GM18870 (cell line): ENCODE results near the gene PPEF2.
"Not testable (repeated sequence)": the region's sequence is repeated elsewhere in the genome, so short reads cannot be mapped to it uniquely, and the experiment has no call there.

Experiments used
- ATAC-seq: cut with Tn5 transposase; IDR thresholded peaks from one replicate; pipeline ENCODE4 v1.9.1; 2021; ENCODE audit warnings: moderate library complexity; ENCODE audit not compliant: unreplicated experiment

PPEF2 gene

GRCh38 chr4:75902352-75902751, at the start of gene PPEF2:
Gene PPEF2 (minus strand): TSS chr4:75902452. CDS start chr4:75896325, 6,127 bp downstream.
- no peak for ATAC-seq

DNA sequence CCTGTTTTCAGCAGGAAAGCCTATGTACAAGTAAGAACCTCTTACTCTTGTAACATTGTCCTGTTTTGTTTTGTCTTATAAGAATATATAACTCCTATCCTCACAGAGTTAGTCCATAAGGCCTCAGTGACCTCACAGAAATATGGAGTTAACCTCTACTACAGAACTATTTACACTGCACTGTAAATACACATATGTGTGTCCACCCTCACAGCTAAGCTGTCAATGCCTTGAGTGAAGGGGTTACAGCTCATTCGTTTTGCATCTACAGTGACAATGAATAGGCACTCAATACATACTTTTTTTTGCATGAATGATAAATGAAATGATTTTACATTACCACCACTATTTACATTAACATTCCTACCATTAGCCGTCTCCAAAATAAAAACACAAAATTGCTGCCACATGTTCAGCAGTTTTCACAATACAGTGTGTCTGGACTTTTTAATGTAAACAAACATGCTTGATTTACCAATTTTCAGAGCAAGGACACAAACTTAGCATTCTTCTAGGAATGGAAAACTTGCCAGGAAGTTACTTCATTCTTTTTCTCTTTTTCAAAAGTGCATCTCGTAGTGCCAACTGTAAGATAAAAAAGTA, 48.1 kb upstream of the PPEF2 start:
- no peak for ATAC-seq

- ATAC-seq = peak; percentile 76
These were observed 46.7 kb upstream of the PPEF2 start for GRCh38 chr4:75948822-75949444.

GRCh38 chr4:75940692-75941253, 38.5 kb upstream of the PPEF2 start, which contains the start of gene NAAA:
Gene NAAA (minus strand): TSS chr4:75941013. CDS start chr4:75940949, 64 bp downstream.
- ATAC-seq = peak; percentile 50

GRCh38 chr4:75939890-75940691, 37.8 kb upstream of the PPEF2 start:
- peak; percentile 38 for ATAC-seq

DNA sequence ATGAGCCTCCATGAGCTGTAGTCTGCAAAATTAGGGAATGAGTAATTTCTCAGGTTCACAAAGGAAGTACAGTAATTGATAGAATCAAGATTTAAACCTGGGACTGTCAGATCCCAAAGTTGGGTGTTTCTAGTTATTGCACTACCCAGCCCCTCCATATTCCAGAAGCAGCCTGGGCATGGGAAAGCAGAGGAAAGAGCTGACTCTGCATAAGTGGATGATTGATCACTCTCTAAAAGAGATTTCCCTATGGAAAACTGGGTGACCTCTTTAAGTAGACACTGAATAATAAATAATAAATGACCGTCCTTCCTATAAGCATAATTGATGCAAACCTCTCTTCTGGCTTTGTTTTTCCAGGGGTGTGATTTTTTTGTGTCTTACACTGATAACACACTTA, 33.4 kb upstream of the PPEF2 start:
- ATAC-seq = no peak

DNA sequence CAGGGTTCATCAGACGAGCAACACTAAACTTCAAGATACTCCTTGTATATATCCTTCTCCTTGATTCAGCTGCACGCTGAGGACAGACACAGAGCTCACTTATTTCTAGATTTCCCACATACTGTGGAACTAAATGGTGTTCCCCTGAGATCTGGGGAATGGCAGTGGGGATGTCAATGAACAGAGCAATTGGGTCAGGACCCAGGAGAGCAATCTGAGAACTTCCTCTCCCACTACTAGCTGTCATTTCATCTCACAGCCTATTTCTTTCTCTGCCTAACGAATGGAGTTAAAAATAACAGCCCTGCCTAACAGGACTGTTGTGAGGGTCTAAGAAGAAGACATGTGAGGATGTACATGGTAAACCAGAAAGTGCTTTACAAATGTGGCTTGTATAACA, 27.9 kb upstream of the PPEF2 start:
- ATAC-seq = no peak

- ATAC-seq = not testable (repeated sequence)
These were observed 22.7 kb upstream of the PPEF2 start for GRCh38 chr4:75924916-75925315.

GRCh38 chr4:75924309-75924827, 22.1 kb upstream of the PPEF2 start:
- ATAC-seq = no peak

DNA sequence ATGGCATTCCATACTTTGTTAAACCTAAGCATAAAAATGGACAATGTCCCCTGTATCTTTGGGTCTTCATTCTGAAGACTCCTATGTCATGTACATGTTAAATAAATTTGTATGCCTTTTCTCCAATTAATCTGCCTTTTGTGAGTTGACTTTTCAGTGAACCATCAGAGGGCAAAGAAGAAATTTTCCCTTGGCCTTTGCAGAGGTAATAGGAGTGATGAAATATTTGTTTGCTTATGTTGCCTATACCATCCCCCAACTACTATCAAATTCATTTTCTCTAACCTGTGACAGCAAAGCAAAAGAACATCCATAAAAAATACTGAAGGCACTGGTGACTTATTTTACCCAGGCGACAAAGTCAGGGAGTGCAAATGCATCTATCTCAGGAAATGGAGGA, 20.3 kb upstream of the PPEF2 start:
- no peak for ATAC-seq

- ATAC-seq = no peak
These were observed 19.7 kb upstream of the PPEF2 start for GRCh38 chr4:75921910-75922309.

- ATAC-seq = no peak
These were observed 18.1 kb upstream of the PPEF2 start for GRCh38 chr4:75920327-75920726.

- no peak for ATAC-seq
These were observed 17.7 kb upstream of the PPEF2 start for GRCh38 chr4:75919920-75920319.

DNA sequence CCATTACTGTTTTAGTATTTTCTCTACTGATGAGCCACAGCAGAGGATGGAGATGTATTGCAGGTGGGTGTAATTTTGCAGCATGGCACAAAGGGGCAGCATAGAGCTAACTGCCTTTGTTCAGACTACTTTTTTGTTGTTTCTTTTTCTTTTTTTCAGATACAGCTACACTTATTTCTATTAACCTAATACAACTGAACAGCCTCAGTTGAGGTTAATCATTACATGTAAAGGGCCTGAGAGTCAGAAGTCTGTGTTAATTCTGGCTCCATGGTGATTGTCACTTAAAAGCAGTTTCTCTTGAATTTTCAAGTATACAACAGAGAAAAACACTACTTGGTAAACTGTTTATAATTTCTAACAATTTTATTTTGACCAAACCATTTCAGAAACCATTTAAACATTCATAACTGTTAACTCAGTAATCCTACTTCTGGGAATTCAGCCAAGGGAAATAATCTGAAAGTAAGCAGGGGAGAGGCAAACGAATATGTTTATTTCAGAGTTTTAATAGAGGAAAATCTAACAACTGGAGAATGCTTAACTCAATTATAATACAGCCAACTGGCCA, 13.9 kb upstream of the PPEF2 start:
- ATAC-seq = peak; percentile 80

DNA sequence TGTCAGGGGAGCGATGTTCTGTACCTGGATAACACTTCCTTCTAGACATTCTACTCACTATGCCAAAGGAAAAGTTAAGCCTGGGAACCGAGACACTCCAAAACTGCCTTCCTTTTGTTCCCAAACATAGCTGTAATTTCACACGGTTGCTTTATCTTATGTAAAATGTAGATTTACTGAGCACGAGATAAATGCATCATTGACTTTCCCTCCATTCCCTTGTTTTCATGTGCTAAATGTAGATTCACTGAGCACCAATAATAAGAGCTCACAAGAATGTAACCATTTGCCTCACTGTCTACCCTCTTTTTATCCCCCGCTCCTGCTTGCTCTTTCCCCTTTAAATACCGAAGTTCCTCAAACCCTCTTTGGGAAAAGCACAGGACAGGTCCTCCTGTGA, 10.7 kb upstream of the PPEF2 start:
- ATAC-seq = no peak

- not testable (repeated sequence) for ATAC-seq
These were observed 8.6 kb upstream of the PPEF2 start for GRCh38 chr4:75910831-75911230.

DNA sequence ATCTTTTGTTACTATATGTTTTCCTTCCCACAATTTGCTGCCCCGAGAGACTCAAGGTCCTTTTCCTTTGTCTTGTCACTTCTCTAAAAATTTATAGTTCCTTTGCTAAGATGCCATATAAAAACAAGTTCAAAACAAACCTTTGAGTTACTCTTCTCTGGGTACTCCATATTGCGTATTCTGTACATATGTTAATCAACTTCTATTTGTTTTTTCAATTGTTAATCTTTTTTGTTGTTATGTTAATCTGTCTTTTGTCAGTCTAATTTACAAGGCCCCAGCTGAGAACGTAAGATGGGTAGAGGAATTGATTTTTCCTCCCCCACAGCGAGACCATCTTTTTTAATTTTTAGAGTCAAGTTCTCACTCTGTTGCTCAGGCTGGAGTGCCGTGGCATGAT, 7.2 kb upstream of the PPEF2 start:
- ATAC-seq = no peak

DNA sequence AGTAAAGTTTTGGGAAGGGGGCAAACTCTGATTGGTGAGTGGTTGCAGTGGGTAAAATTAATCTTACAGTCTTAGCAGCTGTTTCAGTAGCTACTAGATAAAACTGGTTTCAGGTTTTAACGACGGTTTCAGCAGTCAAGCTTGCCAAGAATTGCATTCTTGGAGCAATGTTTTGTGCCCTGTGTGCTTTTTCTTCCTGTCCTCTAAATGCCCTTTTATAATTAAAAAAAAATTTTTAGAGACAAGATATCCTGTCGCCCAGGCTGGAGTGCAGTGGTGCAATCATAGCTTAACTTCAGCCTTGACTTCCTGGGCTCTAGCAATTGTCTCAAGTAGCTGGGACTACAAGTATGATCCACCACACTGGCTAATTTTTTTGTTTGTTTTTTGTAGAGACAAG, 6.3 kb upstream of the PPEF2 start:
- no peak for ATAC-seq

- no peak for ATAC-seq
These were observed 5.7 kb upstream of the PPEF2 start for GRCh38 chr4:75907966-75908365.

DNA sequence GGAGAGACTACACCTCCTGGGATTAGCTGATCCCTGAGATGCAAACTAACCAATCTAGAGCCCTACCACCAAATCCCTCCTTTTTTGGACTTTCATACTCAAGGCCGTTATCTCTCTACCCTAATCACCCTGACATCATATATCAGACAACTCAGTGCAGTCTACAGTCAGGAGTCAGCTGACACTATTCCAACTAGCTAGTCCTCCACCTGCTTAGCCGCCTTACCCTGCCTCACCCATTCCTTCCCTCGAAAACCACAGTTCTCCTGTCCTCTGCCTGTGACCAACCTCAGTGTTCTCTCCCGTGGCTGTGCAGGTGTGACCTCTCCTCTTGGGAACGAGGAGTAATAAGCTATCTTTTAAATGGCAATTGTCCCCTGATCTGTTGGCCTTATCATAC, 1.8 kb upstream of the PPEF2 start:
- no peak for ATAC-seq

DNA sequence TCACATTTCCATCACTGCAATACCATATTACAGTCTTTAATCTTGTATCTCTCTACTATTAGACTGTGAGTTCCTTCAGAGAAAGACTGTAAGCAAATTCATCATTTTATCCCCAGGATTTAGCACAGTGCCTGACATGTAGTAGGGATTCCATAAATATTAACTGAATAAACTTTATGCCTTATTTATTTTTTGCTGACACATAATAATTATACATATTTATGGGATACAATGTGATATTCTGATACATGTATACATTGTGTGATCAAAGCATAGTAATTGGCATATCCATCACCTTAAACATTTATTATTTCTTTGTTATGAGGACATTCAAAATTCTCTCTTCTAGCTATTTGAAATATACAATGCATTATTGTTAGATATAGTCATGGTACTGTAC, 3.7 kb downstream of the PPEF2 start:
- ATAC-seq = no peak
